Neural cell (in vitro differentiated cells): Measurements from ENCODE around the gene PRR36.

Source experiments
- EP300 ChIP-seq: fragments of 450-650 bp; conservative IDR thresholded peaks from 2 replicates; pipeline ENCODE4 v1.6.1; 2014; ENCODE audit warnings: antibody characterized with exemption, mild to moderate bottlenecking, moderate library complexity; ENCODE audit not compliant: poor library complexity, severe bottlenecking
- EZH2 ChIP-seq: fragments of 200-600, 300-800 bp; shearing (Covaris generic), sonication (generic); IDR thresholded peaks from 2 replicates; pipeline ENCODE4 v1.6.1; 2014; ENCODE audit warnings: antibody characterized with exemption, low read length, borderline replicate concordance, mild to moderate bottlenecking; ENCODE audit not compliant: insufficient read depth, poor library complexity, severe bottlenecking
- POLR2AphosphoS5 ChIP-seq: IDR thresholded peaks from 2 replicates; pipeline ENCODE4 v1.6.1; 2012
- SMC3 ChIP-seq: fragments of 450-650 bp; conservative IDR thresholded peaks from 2 replicates; pipeline ENCODE4 v1.6.1; 2014; ENCODE audit warnings: antibody characterized with exemption, mild to moderate bottlenecking, moderate library complexity; ENCODE audit not compliant: poor library complexity
- TAF1 ChIP-seq: IDR thresholded peaks from 2 replicates; pipeline ENCODE4 v1.6.1; 2012; ENCODE audit warnings: low read depth
- TF ChIP-seq, protein P1 (sequence below): fragments of 450-650 bp; IDR thresholded peaks from 2 replicates; pipeline ENCODE4 v1.5.1; 2014; ENCODE audit warnings: antibody characterized with exemption, mild to moderate bottlenecking, moderate library complexity; ENCODE audit not compliant: poor library complexity, severe bottlenecking

DNA sequence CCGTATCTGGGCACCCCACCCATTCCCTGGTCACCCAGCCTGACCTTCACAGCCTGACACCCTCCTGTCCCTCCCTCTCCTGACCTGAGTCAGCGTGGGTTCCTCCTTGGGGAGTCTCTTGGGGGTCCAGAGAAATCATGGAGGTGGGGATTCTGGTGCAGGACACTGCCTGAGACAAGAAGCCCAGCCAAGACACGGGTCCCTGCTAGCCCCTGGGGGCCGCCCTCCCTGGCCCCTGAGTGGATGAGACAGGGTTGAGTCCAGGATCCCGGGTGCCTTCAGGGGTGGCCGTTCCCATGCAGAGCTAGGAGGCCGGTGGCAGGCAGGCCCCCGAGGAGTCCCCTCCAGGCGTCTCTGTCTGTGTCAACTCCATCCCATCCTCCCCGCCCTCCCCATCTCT is 31.1 kb upstream of the PRR36 start:
- TF ChIP-seq, protein P1, sequence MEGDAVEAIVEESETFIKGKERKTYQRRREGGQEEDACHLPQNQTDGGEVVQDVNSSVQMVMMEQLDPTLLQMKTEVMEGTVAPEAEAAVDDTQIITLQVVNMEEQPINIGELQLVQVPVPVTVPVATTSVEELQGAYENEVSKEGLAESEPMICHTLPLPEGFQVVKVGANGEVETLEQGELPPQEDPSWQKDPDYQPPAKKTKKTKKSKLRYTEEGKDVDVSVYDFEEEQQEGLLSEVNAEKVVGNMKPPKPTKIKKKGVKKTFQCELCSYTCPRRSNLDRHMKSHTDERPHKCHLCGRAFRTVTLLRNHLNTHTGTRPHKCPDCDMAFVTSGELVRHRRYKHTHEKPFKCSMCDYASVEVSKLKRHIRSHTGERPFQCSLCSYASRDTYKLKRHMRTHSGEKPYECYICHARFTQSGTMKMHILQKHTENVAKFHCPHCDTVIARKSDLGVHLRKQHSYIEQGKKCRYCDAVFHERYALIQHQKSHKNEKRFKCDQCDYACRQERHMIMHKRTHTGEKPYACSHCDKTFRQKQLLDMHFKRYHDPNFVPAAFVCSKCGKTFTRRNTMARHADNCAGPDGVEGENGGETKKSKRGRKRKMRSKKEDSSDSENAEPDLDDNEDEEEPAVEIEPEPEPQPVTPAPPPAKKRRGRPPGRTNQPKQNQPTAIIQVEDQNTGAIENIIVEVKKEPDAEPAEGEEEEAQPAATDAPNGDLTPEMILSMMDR, result no peak
- TF ChIP-seq EP300 (no peak), SMC3 (no peak), EZH2 (no peak), TAF1 (no peak), POLR2AphosphoS5 (no peak)
